ENCODE data around the gene TMEM106B. TPM values are rescaled to one million over a fixed set of nuclear protein-coding genes. Genes with fewer than 3 reads are reported as not detected.
"Not testable (repeated sequence)": the region's sequence is repeated elsewhere in the genome, so short reads cannot be mapped to it uniquely, and the experiment has no call there.

The TMEM106B gene
- total RNA-seq (2014; rRNA removed; shearing (Covaris generic)): 6.6 and 10.1 TPM in 2 replicates

DNA sequence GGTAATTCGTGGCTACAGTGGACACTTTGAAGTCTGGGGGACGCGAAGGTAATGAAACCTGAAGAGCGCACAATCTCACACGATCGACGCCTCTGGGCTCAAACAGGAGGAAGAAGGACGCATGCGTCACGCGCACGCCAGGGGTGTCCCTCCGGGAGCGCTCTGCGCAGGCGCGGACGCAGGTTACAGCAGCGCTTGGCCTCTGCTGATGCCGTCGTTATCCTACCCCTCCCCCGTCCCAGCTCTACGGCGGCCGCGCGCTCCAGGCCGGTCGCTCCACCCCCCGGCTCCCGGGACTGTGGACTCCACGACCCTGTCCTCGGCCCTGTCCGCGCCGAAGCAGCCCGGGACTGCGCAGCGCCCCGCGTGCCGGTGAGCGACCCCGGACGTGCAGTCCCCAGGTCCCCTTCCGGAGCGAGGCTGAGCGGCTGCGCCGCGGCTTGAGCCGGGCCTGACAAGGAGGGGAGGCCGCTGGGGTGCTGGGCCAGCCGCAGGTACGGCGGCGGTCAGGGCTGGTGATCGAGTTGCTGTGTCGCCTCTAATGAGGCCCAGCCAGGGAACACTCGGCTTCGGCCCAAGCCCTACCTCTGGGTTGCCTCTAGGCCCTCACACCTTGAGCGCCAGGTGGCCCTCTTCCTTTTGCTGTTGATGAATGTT lies at the start of gene TMEM106B:
Gene TMEM106B (plus strand): TSS at position 241 of the 657 bp plus-strand sequence. CDS start 3,517 bp downstream, outside the sequence.
- peak; percentile 97 for DNase-seq (ENCODE audit: low spot score)

DNA sequence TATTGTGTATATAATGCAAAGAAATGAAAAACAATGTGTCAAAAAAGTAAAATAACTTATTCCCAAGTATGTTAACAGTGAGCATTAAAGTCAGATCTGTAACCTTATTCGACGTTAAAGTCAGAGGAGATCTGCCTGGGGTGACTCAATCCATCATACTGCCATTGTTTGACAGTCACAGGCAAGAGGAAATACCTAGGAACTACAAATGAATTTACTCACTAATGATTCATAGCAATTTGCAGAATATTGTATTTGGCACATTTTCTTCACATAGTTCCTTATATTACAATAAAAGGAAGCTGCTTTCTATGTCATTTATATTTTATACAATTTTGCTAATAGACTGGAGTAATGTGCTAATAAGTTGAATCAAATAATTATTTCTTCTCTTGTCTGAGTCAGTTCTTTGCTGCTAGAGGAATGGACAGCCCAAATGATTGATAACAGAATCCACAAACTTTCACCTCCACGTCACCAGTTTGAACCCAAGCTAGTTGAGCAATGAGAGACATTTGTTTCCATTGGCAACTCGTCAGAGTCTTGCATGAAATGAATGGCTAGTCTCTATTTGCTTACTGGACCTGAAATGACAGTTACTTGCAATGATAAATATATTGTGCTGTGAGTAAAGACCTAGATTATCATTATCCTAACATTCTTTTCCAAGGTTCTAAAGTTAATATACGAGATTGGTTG lies 48.5 kb upstream of the TMEM106B start:
- no peak for DNase-seq (ENCODE audit: low spot score)

DNA sequence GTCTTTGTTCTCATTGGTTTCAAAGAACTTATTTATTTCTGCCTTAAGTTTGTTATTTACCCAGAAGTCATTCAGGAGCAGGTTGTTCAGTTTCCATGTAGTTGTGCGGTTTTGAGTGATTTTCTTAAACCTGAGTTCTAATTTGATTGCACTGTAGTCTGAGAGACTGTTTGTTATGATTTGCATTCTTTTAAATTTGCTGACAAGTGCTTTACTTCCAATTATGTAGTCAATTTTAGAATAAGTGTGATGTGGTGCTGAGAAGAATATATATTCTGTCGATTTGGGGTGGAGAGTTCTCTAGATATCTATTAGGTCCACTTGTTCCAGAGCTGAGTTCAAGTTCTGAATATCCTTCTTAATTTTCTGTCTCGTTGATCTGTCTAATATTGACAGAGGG lies 43.0 kb upstream of the TMEM106B start:
- DNase-seq (ENCODE audit: low spot score): not testable (repeated sequence)

DNA sequence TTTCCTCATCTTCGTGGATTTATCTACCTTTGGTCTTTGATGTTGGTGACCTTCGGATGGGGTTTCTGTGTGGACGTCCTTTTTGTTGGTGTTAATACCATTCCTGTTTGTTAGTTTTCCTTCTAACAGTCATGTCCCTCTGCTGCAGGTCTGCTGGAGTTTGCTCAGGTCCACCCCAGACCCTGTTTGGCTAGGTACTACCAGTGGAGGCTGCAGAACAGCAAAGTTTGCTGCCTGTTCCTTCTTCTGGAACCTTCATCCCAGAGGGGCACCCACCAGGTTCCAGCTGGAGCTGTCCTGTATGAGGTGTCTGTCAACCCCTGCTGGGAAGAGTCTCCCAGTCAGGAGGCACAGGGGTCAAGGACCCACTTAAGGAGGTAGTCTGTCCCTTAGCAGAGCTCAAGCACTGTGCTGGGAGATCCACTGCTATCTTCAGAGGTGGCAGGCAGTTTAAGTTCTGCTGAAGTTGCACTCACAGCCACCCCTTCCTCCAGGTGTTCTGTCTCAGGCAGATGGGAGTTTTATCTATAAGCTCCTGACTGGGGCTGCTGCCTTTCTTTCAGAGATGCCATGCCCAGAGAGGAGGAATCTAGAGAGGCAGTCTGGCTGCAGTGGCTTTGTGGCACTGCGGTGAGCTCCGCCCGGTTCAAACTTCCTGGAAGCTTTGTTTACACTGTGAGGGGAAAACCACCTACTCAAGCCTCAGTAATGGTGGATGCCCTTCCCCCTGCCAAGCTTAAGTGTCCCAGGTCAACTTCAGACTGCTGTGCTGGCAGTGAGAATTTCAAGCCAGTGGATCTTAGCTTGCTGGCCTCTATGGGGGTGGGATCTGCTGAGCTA lies 40.9 kb upstream of the TMEM106B start:
- peak; percentile 83 for DNase-seq (ENCODE audit: low spot score)

DNA sequence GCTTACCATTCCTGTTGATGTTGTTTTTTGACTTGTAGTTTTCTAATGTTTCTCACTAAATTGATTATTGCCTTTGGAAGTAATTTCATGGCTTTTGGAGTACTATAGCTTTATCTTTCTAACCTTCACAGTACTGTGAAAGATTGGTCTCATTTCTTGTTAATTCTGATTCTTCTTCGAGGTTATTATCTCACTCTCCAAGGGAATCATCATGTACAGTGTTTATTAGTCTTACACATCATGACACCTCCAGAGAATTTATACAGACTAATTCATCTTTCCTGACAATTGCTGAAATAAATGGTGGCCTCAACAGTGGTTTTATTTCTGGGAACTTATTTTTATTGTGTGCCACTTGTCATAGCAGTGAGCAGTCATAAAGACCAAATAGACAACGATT lies 37.4 kb upstream of the TMEM106B start:
- no peak for DNase-seq (ENCODE audit: low spot score)

DNA sequence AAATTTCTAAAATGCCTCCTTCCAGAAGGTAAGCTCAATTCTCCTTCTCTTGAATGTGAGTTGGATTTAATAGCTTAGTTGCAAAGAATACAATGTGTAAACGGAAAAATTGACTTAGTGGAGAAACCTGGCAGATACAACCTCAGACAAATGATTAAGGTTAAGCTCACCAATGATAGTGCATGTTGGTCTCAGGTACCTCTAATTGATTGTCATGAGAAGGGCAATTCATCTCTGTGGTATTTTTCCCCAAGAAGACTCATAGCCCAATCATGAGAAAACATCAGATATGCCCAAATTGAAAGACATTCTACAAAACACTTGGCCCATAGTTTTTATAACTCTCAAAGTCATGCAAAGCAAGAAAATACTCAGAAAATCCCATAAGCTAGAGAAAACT lies 36.2 kb upstream of the TMEM106B start:
- DNase-seq (ENCODE audit: low spot score): no peak

DNA sequence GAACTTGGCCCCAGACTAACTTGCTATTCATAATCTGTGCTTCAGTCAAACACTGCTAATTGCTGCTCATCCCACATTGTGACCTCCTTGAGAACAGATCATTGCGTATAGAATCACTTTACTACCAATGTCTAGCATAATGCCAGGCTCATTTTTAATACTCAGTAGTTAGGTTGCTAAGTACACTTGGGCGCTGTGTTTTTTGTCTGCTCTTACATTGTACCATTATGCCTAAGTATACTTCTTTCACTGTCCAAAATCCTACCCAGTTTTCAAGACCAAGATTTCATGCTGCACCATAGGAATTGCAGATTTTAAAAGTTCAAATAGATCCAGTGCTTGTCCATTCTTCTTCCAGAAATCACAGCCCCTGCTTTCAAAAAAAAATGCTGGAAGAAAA lies 32.8 kb upstream of the TMEM106B start:
- no peak for DNase-seq (ENCODE audit: low spot score)

DNA sequence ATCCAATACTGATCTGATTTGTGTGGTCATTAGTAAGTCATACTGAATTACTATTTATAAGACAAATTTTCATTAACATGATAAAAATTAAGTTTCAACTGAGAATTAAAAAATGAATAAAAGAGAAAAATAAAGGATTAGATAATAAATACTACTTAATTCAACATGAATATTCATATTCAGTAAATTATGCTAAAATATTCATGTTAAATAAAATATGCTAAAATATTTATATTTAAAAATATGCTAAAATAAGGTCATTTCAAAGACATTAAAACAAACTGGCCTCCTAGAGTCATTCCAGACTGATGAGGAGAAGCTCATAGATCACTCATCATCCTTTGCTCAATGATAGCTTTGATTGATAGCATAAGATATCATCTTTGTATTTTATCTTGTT lies 16.7 kb upstream of the TMEM106B start:
- DNase-seq (ENCODE audit: low spot score): no peak

DNA sequence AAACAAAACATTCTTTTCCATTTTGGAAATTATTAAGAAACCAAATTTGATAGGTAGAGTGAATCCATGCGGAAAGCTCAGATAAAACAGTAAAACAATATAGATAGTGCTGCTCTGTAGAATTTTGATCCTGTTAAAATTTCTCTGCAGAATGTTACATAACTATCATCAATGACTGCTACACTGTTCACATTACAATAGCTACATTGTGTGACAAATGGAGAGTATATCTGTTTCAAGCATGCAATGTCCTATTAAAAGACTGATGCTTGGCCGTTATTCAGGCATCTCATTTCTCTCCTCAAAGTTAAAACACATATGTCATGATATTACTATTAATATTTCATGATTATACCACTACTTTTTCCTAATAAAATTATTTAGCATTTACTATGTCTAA lies 14.7 kb upstream of the TMEM106B start:
- DNase-seq (ENCODE audit: low spot score): no peak

DNA sequence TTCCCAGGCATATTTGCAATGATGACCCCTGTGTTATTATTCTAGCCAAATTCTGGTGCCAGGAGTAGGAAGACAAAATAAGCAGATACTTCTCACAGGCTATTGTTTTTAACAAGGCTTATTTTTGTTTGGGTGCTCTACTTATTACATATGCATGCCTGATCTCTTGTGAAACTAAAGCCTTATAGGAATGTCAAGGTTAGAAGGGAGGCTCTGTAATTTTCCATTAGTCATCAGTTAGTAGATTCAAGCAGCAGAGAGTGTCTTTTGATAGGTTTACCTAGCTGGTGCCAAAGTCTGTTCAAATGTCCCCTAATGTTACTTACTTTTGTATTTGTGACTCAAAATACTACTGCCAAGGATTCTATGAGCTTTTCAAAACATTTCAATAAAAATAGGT lies 11.7 kb upstream of the TMEM106B start:
- DNase-seq (ENCODE audit: low spot score): peak; percentile 17

DNA sequence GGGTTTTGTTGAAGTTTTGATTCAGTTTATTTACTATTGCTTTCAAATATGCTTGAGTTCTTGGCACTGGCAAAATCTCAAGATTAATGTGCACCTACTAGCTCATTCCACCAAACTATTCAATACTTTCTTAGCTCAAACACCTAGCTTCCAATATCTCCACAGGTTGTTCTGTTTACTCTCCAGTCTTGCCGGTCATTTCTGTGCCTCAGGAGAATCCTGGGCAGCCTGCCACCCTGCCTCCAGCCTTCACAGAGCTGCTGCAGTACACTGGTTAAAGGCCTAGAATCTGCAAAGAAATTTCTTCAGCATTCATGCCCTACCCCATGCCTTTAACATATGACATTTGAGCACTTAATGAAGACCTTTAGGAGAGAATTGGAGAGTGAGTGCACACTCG lies 4.0 kb upstream of the TMEM106B start:
- no peak for DNase-seq (ENCODE audit: low spot score)

DNA sequence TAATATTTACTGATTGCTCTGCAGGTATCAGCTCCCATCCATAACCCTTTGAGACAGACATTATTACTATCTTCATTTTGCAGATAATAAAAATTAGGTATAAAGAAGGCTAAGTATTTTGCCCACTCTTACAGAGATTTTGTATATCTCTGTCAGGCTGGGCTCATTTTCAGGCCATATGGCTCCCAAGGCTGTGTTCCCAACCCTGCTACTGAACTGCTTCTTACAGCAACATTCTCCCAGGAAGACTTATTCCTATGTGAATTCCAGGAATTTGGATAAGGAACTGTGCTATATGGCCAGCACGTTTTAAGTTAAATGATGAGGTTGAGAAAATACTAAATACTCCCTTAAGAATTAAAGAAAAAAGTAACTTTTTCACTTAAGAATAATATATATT lies 1.9 kb upstream of the TMEM106B start:
- no peak for DNase-seq (ENCODE audit: low spot score)

DNA sequence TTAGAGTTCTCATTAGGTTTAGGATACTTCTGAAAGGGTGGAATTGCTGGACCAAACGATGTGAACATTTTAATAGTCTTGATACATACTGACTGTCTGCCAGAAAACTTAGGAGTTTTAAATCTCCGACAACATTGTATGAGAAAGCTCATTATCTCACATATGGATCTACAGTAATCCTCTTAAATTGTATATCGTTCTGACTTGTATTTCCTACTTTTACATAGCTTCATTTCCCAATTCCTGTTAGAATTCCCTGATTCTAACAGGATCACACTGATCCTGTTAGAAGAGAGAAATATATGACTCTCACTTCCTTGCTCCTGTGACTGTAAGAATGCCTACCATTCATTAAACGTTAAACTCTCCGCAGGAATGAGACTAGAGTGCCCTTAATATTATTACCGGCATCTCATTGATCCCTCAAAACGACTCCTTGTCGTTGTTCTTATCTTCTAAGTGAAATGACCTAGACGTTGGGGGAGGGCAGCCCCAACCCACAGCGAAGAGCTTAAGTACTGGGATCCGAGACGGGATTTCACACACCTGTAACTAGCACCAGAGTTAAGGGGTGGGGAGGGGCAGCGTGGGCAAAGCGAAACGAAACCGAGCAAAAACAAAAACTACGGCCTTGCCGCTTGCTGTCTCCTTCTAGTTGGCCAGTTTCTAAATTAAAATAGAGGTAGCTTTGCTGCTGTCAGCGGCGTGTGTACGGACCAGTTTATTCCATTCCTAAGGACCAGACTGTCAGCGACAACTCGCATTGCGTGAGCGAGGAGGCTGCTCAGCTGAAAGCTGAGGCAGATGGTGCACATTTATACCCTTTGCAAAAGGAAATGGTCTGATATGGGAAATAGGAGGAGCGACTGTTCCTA lies 678 bp upstream of the TMEM106B start:
- DNase-seq (ENCODE audit: low spot score): no peak

DNA sequence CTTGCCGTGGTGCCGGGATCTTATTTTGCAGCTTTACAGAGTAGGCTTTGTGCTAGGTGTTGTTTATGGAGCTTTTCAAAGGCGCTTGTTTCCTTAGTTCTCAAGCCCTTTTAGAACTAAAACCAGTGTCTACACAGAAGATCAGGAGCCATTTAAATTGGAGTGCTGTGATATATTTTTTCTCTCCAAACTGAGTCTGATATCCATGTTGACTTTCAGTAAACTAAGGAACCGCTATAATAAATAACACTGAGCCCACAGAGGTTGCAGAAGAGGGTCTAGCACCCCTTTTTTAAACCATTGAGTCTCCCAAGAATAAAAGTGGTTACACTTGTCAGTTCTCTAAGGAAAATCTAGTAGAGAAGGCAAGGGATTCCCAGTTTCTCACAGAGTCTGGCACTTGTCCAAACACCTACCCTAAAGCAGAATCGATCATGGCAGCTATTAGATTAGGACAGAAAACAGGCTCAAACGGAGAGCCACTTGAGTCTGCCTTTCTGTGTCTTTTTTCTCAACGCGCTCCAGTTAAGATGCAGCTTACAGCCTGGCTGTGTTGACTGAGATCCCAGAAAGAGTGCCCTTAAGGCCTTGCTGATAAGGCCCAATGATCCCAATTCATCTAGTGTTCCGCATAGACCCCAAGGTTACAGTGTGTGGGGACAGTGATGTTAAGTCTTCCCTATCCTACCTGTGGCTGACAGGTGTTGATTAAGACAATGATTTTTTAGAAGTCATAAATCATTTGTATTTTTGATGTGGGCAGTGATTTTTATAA lies 804 bp downstream of the TMEM106B start:
- no peak for DNase-seq (ENCODE audit: low spot score)

DNA sequence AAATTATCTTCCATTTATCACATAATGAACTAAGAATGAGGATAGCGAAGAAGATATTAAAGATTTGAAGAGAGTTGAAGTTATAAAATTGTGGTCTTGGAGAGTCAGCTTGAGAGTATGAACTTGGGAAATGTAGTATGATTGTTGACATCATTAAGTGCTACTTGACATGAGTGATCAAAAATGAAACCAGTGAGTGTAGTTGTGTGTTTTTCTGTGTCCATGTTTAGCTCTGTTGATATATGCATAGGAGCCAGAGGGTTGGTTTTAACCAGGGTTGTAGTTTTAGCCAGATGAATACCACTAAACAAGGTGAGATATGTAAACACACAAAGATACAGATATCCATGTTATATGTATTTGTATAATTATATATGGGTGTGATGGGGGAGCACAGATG lies 6.2 kb downstream of the TMEM106B start:
- DNase-seq (ENCODE audit: low spot score): no peak

DNA sequence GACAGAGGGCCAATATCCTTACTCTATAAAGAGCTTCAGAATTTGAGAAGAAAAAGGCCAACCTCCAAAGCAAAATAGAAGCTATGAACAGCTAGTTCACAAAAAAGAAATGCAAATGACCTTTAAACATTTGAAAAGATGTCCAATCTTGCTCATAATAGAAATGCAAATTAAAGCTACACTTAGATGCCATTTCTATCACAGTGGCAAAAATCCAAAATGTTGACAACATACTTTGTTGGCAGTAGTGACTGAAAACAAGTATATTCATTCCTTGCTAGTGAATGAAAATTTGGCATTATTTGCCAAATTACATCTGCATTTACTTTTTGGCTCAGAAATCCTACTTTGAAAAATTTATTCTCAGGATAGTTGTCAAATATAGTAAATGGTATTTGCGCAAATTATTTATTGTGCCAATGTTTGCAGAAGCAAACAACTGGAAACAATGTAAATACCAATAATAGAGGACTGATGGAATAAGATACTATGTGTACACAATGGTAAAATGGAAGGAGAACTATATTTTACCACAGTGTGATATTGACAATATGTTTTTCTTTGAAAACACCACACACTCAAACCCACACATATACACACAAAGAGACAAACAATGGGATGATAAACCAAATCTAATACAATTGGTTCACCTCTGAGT lies 9.4 kb downstream of the TMEM106B start:
- no peak for DNase-seq (ENCODE audit: low spot score)

DNA sequence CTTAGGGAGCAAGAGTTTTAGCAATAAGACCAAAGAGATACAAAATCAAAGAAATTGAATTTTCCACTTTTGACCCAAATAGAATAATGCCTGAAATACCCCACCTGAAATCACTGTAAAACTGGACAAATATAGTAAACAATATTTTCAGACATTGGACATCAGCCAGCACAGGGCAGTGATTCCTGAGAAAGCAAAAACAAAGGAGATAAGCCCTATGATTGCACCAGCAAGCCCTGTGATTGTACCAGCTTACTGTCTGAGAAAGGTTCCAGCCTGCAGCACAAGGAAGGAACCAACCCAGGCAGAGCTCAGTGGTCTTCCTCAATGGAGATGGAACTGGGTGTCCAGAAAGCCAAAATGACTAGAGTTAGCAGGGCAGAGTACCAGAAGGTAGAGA lies 10.3 kb downstream of the TMEM106B start:
- no peak for DNase-seq (ENCODE audit: low spot score)

DNA sequence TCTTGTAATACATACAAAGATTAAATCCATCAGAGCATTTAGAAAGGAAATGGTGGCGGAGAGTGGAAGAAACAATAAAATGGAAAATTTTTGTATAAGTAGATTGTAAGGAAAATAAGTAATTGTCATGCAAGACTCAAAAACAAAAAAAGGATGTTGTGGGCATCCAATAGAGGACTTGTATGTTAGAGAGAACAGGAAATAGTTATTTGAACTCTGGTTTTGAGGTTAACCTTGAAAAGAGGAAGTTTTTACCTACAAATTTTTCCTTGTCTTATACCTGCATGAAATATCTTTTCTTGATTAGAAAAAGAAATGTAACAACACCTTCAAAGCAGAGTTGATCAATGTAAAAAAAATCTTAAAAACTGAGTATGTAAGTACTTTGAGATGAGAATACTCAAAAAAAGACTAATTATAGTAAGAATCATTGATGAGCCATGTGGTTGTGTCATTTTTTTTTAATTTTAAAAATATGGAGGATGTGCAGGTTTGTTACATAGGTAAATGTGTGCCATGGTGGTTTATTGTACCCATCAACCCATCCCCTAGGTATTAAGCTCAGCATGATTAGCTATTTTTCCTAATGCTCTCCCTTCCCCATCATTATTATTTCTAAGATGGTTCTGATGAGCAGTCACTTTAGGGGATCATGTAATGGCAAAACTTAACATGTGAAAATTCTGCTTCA lies 11.9 kb downstream of the TMEM106B start:
- DNase-seq (ENCODE audit: low spot score): no peak

DNA sequence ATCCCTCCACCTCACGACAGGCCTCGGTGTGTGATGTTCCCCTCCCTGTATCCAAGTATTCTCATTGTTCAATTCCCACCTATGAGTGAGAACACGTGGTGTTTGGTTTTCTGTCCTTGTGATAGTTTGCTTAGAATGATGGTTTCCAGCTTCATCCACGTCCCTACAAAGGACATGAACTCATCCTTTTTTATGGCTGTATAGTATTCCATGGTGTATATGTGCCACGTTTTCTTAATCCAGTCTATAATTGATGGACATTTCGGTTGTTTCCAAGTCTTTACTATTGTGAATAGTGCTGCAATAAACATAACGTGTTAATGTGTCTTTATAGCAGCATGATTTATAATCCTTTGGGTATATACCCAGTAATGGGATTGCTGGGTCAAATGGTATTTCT lies 13.9 kb downstream of the TMEM106B start:
- DNase-seq (ENCODE audit: low spot score): not testable (repeated sequence)

DNA sequence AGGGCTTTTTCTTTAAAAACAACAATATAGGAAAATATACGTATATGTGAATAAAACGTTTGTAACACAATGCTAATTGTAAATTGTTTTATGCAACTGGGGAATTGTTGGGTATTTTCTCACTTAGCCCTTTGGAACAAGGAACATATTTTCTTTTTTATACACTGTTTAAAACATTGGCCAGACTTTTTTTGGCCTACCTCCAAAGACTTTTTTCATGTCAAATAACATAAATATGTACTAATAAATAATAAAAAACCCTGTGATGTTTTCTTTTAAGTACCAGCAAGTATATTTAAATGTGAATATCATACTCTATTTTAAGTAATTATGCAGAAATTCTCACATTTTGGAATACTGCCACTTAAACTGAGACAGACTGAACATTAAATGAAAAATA lies 15.7 kb downstream of the TMEM106B start:
- no peak for DNase-seq (ENCODE audit: low spot score)

All from HT-29 (cell line).